HG03097 (cell line): ENCODE data around the gene UGT2A1.
"Not testable (repeated sequence)": the region's sequence is repeated elsewhere in the genome, so short reads cannot be mapped to it uniquely, and the experiment has no call there.

Experiments used
- ATAC-seq: cut with Tn5 transposase; IDR thresholded peaks from one replicate; pipeline ENCODE4 v1.9.1; 2021; ENCODE audit not compliant: unreplicated experiment, low FRiP score

Gene UGT2A1

GRCh38 chr4:69653147-69653546 lies at the start of gene UGT2A1:
Gene UGT2A1 (minus strand): TSS chr4:69653247. CDS start chr4:69647644, 5,603 bp downstream.
- ATAC-seq, result no peak

- no peak for ATAC-seq
These were observed 49.2 kb upstream of the UGT2A1 start for GRCh38 chr4:69702201-69702600.

GRCh38 chr4:69701696-69702095 lies 48.6 kb upstream of the UGT2A1 start:
- ATAC-seq, result no peak

- no peak for ATAC-seq
These were observed 44.6 kb upstream of the UGT2A1 start for GRCh38 chr4:69697536-69698242.

- ATAC-seq, result no peak
These were observed 36.6 kb upstream of the UGT2A1 start for GRCh38 chr4:69689599-69689998.

- ATAC-seq, result no peak
These were observed 31.8 kb upstream of the UGT2A1 start for GRCh38 chr4:69684804-69685203.

GRCh38 chr4:69668680-69669079 lies 15.6 kb upstream of the UGT2A1 start:
- no peak for ATAC-seq

GRCh38 chr4:69664009-69664408 lies 11.0 kb upstream of the UGT2A1 start:
- not testable (repeated sequence) for ATAC-seq

GRCh38 chr4:69661130-69661803 lies 8.2 kb upstream of the UGT2A1 start:
- ATAC-seq, result not testable (repeated sequence)

- no peak for ATAC-seq
These were observed 5.1 kb upstream of the UGT2A1 start for GRCh38 chr4:69658133-69658532.

GRCh38 chr4:69656653-69657158 lies 3.7 kb upstream of the UGT2A1 start:
- no peak for ATAC-seq

GRCh38 chr4:69650872-69651271 lies 2.2 kb downstream of the UGT2A1 start:
- no peak for ATAC-seq

GRCh38 chr4:69649629-69650028 lies 3.4 kb downstream of the UGT2A1 start:
- ATAC-seq, result no peak

GRCh38 chr4:69649207-69649606 lies 3.8 kb downstream of the UGT2A1 start:
- ATAC-seq, result no peak

GRCh38 chr4:69642961-69643360 lies 10.1 kb downstream of the UGT2A1 start:
- no peak for ATAC-seq

- no peak for ATAC-seq
These were observed 12.8 kb downstream of the UGT2A1 start for GRCh38 chr4:69640289-69640688.

GRCh38 chr4:69639542-69639941 lies 13.5 kb downstream of the UGT2A1 start, which contains the start of gene UGT2A2:
Gene UGT2A2 (minus strand): TSS chr4:69639642. CDS start chr4:69639640, 2 bp downstream.
- ATAC-seq, result no peak

GRCh38 chr4:69617083-69617694 lies 35.9 kb downstream of the UGT2A1 start:
- no peak for ATAC-seq

- ATAC-seq, result no peak
These were observed 42.6 kb downstream of the UGT2A1 start for GRCh38 chr4:69610484-69610883.

- ATAC-seq, result no peak
These were observed 52.0 kb downstream of the UGT2A1 start for GRCh38 chr4:69601065-69601464.

GRCh38 chr4:69600013-69600412 lies 53.0 kb downstream of the UGT2A1 start:
- ATAC-seq, result no peak
